CD8-positive, alpha-beta memory T cell (primary cell): ENCODE measurements around the gene SLC10A7. TPM values are rescaled to one million over a fixed set of nuclear protein-coding genes. Genes with fewer than 3 reads are reported as not detected.

Experiments
- CTCF ChIA-PET: fragments of 350-600 bp; sonication (Branson Sonifier 250); formaldehyde crosslinking; loops from one replicate; lab custom pipeline; 2021; ENCODE audit warnings: antibody characterized with exemption; lab: Charles Lee
- POLR2A ChIA-PET: fragments of 350-600 bp; sonication (Branson Sonifier 250); formaldehyde crosslinking; loops from one replicate; lab custom pipeline; 2021; ENCODE audit warnings: antibody characterized with exemption; lab: Charles Lee
- DNase-seq, 5 donors: peaks; one replicate each; pipeline versions ENCODE4 v3.0.0 to v3.0.0-alpha.2; 2020 to 2022; ENCODE audit warnings: mixed read lengths in 1 of 5
- H3K27ac ChIP-seq: one replicate; pipeline ENCODE4 v1.7.0; 2013; ENCODE audit warnings: low read depth, mild to moderate bottlenecking, low read length, moderate library complexity
- H3K27me3 ChIP-seq: 2 replicates; pipeline ENCODE4 v1.7.0; 2013; ENCODE audit warnings: low read length, mild to moderate bottlenecking; ENCODE audit not compliant: insufficient read depth, poor library complexity, severe bottlenecking
- H3K36me3 ChIP-seq: 2 replicates; pipeline ENCODE4 v1.7.0; 2013; ENCODE audit warnings: mild to moderate bottlenecking, low read length, moderate library complexity; ENCODE audit not compliant: insufficient read depth
- H3K4me1 ChIP-seq: 2 replicates; pipeline ENCODE4 v1.7.0; 2013; ENCODE audit warnings: mild to moderate bottlenecking, low read length, moderate library complexity; ENCODE audit not compliant: insufficient read depth
- H3K4me3 ChIP-seq: 2 replicates; pipeline ENCODE4 v1.7.0; 2013; ENCODE audit warnings: mild to moderate bottlenecking, low read length
- H3K9me3 ChIP-seq: 2 replicates; pipeline ENCODE4 v1.7.0; 2013; ENCODE audit warnings: mild to moderate bottlenecking, low read length
- H3K27ac Mint-ChIP-seq, 8 donors: one replicate each; pipeline ENCODE4 v1.8.0; 2020 to 2021; ENCODE audit warnings: mixed read lengths in 8 of 8, mild to moderate bottlenecking in 6 of 8, inconsistent platforms in 3 of 8, moderate library complexity in 3 of 8
- H3K27me3 Mint-ChIP-seq, 2 donors: one replicate each; pipeline ENCODE4 v1.8.0; 2020 to 2021; ENCODE audit warnings: mixed read lengths in 2 of 2, mild to moderate bottlenecking in 1 of 2, moderate library complexity in 1 of 2
- H3K36me3 Mint-ChIP-seq, 3 donors: one replicate each; pipeline ENCODE4 v1.8.0; 2020 to 2021; ENCODE audit warnings: mixed read lengths in 3 of 3, inconsistent platforms in 1 of 3, mild to moderate bottlenecking in 1 of 3
- H3K4me1 Mint-ChIP-seq, 3 donors: one replicate each; pipeline ENCODE4 v1.8.0; 2020 to 2021; ENCODE audit warnings: mixed read lengths in 3 of 3, inconsistent platforms in 1 of 3, mild to moderate bottlenecking in 1 of 3
- H3K4me3 Mint-ChIP-seq, 7 donors: one replicate each; pipeline ENCODE4 v1.8.0; 2020 to 2021; ENCODE audit warnings: mixed read lengths in 7 of 7, mild to moderate bottlenecking in 6 of 7, moderate library complexity in 4 of 7, inconsistent platforms in 2 of 7
- H3K9me3 Mint-ChIP-seq, 5 donors: one replicate each; pipeline ENCODE4 v1.8.0; 2020 to 2022; ENCODE audit warnings: mixed read lengths in 5 of 5, mild to moderate bottlenecking in 3 of 5, moderate library complexity in 2 of 5, inconsistent platforms in 1 of 5
- polyA plus RNA-seq: library from polyadenylated mRNA; unstranded; fragments of 300-500 nt; fragmentation: Illumina TruSeq; gene quantifications from one replicate; pipeline ENCODE4 v1.2.3, GENCODE V29; 2021
- total RNA-seq, 2 experiments: library from RNA; stranded (reverse); gene quantifications; one replicate each; pipeline ENCODE4 v1.2.3, GENCODE V29; 2021

The SLC10A7 gene
- total and polyA plus RNA-seq, 3 experiments from 2014 or later = 9.0 to 15.7 (median 13.0) TPM

DNA sequence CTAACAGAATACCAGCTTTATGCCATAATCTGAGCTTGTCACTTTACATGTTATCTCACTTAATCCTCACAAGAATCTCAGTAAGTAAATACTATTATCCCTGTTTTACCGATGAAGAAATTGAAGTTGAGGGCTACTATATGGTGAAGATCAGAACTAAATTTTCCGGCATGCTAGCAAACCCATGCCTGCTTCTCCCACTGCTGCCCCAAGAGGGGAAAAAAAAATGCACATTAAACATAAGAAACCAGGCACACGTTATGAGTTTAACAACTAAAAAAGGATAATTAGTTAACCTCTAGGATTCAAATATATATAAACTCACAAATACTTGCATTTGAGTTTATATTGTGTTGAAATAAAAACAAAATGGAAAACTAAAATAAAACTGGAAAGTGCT lies 10.8 kb downstream of the SLC10A7 start:
- H3K36me3 ChIP-seq = no peaks in the 10 kb centered on the region
- POLR2A ChIA-PET = no interaction called here

DNA sequence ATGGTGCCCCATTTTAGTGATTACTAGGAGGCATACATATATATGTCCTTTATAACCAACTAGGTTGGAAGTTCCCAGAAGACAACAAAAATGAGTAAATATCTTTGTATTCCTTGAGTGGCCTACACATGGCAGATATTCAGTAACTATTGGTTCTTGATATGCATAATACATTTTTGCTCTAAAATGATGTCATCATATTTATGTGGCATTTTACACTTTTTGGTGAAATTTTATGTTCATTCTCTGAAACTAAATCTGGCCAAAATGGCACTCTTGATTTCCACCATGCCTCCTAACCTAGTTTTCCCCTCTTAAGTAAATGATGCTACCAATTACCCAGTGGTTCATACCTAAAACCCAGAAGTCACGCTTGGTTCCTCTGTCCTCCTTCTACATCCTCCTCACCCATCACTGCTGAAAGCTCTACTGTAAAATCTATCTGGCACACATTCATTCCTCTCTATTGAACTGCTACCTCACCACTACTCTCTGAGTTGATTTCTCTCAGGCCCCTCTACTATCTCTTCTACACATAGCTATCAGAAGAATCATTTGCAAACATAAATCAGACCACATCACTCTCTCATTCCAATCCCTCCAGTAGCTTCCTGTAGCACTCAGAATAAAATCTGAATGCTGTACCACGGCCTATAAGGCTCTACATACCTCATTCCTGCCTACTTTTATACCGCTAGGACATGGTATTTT lies 13.4 kb downstream of the SLC10A7 start:
- Histone ChIP-seq H3K27me3 (no peaks in the 10 kb centered on the region), H3K4me3 (no peak overlapping the region), H3K27ac (no peak overlapping the region), H3K9me3 (no peaks in the 10 kb centered on the region), H3K36me3 (no peaks in the 10 kb centered on the region), H3K4me1 (no peaks in the 10 kb centered on the region)
- peaks cover 0 to 1% (median 0%) of the 10 kb centered on the region in 3 donors for H3K4me1 Mint-ChIP-seq
- no peak overlapping the region for H3K4me3 Mint-ChIP-seq
- ChIA-PET CTCF (no interaction called here), POLR2A (no interaction called here)
- H3K27ac Mint-ChIP-seq = no peak overlapping the region
- H3K9me3 Mint-ChIP-seq = no peaks in the 10 kb centered on the region
- DNase-seq = no peak
- H3K36me3 Mint-ChIP-seq = peaks cover 16 to 21% (median 17%) of the 10 kb centered on the region in 3 donors
- no peaks in the 10 kb centered on the region for H3K27me3 Mint-ChIP-seq

More for the DNA sequence above, 10.8 kb downstream of the SLC10A7 start:
- Mint-ChIP-seq H3K9me3 (no peaks in the 10 kb centered on the region), H3K27ac (no peak overlapping the region), H3K27me3 (no peaks in the 10 kb centered on the region), H3K36me3 (peaks cover 14 to 34% (median 16%) of the 10 kb centered on the region in 3 donors), H3K4me3 (no peak overlapping the region), H3K4me1 (peaks cover 0 to 1% (median 0%) of the 10 kb centered on the region in 3 donors)
- Histone ChIP-seq H3K27ac (no peak overlapping the region), H3K9me3 (no peaks in the 10 kb centered on the region), H3K27me3 (no peaks in the 10 kb centered on the region), H3K4me3 (no peak overlapping the region), H3K4me1 (no peaks in the 10 kb centered on the region)
- DNase-seq = no peak
- CTCF ChIA-PET = no interaction called here

DNA sequence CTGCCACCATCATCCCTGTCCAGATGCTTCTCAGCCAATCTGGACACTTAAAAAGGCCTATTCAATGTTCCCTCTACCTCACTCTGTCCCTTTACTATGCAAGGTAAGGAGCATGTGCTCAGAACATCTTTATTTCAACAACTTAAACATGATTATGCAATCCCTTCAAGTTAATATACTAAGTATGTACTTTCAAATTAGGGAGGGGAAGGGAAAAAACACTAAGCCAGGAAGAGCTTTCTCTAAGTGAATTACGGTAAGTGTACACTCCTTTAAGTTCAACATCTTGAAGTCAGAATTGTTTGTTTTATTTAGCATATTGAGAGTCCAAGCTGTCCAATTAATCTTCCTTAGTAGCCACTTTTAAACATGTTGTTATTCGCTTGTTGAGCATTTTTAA lies 14.1 kb downstream of the SLC10A7 start:
- H3K27me3 Mint-ChIP-seq = no peaks in the 10 kb centered on the region
- H3K4me3 Mint-ChIP-seq = no peak overlapping the region
- DNase-seq = no peak
- no peaks in the 10 kb centered on the region for H3K36me3 ChIP-seq
- CTCF ChIA-PET = no interaction called here
- H3K27ac Mint-ChIP-seq = no peak overlapping the region
- POLR2A ChIA-PET = no interaction called here
- H3K9me3 ChIP-seq = no peaks in the 10 kb centered on the region
- no peak overlapping the region for H3K27ac ChIP-seq
- peaks cover 21 to 26% (median 22%) of the 10 kb centered on the region in 3 donors for H3K36me3 Mint-ChIP-seq
- H3K4me1 ChIP-seq = no peaks in the 10 kb centered on the region
- no peaks in the 10 kb centered on the region for H3K9me3 Mint-ChIP-seq
- H3K4me3 ChIP-seq = no peak overlapping the region
- H3K4me1 Mint-ChIP-seq = peaks cover 0 to 1% (median 0%) of the 10 kb centered on the region in 3 donors
- H3K27me3 ChIP-seq = no peaks in the 10 kb centered on the region

DNA sequence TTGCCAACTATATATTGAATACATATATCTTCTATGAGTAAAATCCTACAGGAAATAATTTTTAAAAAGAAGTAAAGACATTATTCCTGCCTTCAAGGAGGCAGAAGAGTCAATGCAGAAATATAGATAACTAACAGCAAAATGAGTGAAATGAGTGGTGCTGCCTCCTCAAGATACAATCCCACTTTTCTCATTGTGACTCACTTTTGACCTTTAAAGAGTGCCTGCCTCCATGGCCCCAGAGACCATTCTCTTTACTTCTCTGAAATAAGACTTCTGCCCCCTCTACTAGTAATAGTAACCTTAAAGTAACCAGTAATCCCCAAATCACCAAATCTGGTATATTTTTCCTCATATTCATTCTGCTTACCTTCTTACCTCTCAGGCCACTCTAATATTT lies 15.5 kb downstream of the SLC10A7 start:
- no peaks in the 10 kb centered on the region for H3K36me3 ChIP-seq
- no peaks in the 10 kb centered on the region for H3K9me3 Mint-ChIP-seq

DNA sequence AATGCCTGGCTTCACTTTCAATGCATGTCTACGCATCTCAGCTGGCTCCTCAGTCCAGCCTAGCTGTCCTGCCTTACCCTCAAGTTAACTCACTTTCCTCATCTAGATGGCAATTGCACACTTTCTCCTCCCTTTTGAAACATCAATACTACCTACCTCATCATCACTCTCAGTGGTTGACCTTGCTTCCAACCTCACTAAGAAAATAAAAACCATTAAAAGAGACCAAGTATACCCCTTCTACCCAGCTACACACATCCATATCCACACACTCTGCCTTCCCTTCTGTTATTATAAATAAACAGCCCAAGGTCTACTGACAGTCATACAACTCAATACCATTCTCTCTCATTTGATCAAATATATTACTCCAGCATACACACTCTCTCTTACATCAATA lies 21.5 kb downstream of the SLC10A7 start:
- H3K27me3 ChIP-seq = no peaks in the 10 kb centered on the region
- ChIA-PET CTCF (no interaction called here), POLR2A (no interaction called here)
- DNase-seq = no peak
- Mint-ChIP-seq H3K27ac (no peak overlapping the region), H3K4me3 (no peak overlapping the region), H3K4me1 (peaks cover 15 to 28% (median 23%) of the 10 kb centered on the region in 3 donors), H3K9me3 (no peaks in the 10 kb centered on the region), H3K36me3 (peaks cover 9 to 16% (median 15%) of the 10 kb centered on the region in 3 donors), H3K27me3 (no peaks in the 10 kb centered on the region)
- no peak overlapping the region for H3K4me3 ChIP-seq
- H3K27ac ChIP-seq = no peak overlapping the region
- no peaks in the 10 kb centered on the region for H3K4me1 ChIP-seq
- no peaks in the 10 kb centered on the region for H3K36me3 ChIP-seq
- H3K9me3 ChIP-seq = no peaks in the 10 kb centered on the region

More for the DNA sequence above, 15.5 kb downstream of the SLC10A7 start:
- ChIA-PET CTCF (no interaction called here), POLR2A (no interaction called here)
- Histone ChIP-seq H3K4me1 (no peaks in the 10 kb centered on the region), H3K27ac (no peak overlapping the region), H3K9me3 (no peaks in the 10 kb centered on the region), H3K4me3 (no peak overlapping the region), H3K27me3 (no peaks in the 10 kb centered on the region)
- peaks cover 23 to 29% (median 24%) of the 10 kb centered on the region in 3 donors for H3K36me3 Mint-ChIP-seq
- H3K27ac Mint-ChIP-seq = peak overlapping the region in 1 of 8 donors; percentile 6
- no peaks in the 10 kb centered on the region for H3K27me3 Mint-ChIP-seq
- H3K4me3 Mint-ChIP-seq = no peak overlapping the region
- peaks cover 0 to 1% (median 0%) of the 10 kb centered on the region in 3 donors for H3K4me1 Mint-ChIP-seq
- DNase-seq = no peak

DNA sequence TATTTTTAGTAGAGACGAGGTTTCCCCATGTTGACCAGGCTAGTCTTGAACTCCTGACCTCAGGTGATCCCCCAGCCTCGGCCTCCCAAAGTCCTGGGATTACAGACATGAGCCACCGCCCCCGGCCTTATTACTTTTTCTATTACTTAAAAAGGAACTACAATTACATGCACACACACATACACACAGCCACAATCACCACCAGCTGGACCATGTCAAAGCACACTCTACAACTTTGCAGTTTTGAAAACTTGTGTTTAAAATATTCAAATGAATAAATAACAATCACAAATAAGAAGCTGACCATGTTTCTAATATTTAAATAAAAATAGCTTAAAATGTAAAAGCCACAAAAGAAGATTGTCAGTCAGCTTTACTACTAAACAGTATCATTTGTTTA lies 23.4 kb downstream of the SLC10A7 start:
- no peaks in the 10 kb centered on the region for H3K9me3 Mint-ChIP-seq
- Histone ChIP-seq H3K9me3 (no peaks in the 10 kb centered on the region), H3K4me3 (no peak overlapping the region), H3K27ac (no peak overlapping the region), H3K27me3 (no peaks in the 10 kb centered on the region), H3K36me3 (no peaks in the 10 kb centered on the region), H3K4me1 (no peaks in the 10 kb centered on the region)
- peaks cover 18 to 36% (median 34%) of the 10 kb centered on the region in 3 donors for H3K4me1 Mint-ChIP-seq
- ChIA-PET POLR2A (no interaction called here), CTCF (no interaction called here)
- no peaks in the 10 kb centered on the region for H3K27me3 Mint-ChIP-seq
- H3K4me3 Mint-ChIP-seq = no peak overlapping the region
- no peak for DNase-seq
- no peak overlapping the region for H3K27ac Mint-ChIP-seq
- peaks cover 5 to 12% (median 9%) of the 10 kb centered on the region in 3 donors for H3K36me3 Mint-ChIP-seq

DNA sequence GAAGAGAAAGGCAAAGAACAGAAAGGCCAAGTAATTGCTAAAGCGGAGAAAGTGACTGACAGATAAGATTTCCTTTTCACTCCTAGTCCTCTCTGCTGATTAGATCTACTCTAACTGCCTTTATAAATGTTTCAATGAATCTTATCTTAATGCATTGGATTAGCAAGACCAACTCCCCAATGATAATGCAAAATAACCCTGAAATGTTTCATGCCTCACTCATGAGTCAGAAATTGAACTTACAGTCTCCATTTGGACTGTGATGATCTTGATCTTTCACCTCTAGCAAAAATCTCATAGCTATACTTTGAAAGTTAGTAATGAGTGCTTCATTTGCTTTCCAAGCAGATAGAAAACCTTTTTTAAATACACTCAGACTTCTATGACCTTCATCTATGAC lies 26.5 kb downstream of the SLC10A7 start:
- Mint-ChIP-seq H3K9me3 (no peaks in the 10 kb centered on the region), H3K27me3 (no peaks in the 10 kb centered on the region), H3K4me3 (no peak overlapping the region), H3K4me1 (peaks cover 23 to 52% (median 48%) of the 10 kb centered on the region in 3 donors), H3K36me3 (peaks cover 2 to 12% (median 7%) of the 10 kb centered on the region in 3 donors), H3K27ac (peak overlapping the region in 5 of 8 donors; percentile 7 to 62 (median 35))
- CTCF ChIA-PET = no interaction called here
- Histone ChIP-seq H3K27me3 (no peaks in the 10 kb centered on the region), H3K36me3 (no peaks in the 10 kb centered on the region), H3K4me3 (no peak overlapping the region), H3K4me1 (no peaks in the 10 kb centered on the region), H3K9me3 (no peaks in the 10 kb centered on the region), H3K27ac (no peak overlapping the region)
- DNase-seq = no peak
- POLR2A ChIA-PET = no interaction called here

DNA sequence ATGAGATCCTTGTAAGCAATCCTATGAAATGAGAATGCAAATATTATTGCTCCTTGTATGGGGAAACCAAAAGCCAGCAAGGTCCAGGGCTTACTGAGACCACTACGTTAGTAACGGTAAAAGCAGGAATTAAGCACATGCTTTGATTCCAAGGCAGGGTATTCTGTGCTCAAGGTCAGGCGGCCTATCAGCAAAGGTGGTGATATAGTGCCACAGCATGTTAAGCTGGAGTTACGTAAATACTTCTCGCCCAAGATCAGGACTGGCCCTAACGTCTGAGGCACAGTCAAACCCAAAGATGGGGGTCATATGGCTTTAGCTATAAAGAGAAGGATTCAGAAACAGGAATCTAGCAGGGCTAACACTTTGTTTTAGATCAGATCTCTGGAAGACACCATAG lies 27.6 kb downstream of the SLC10A7 start:
- ChIA-PET POLR2A (no interaction called here), CTCF (no interaction called here)
- Mint-ChIP-seq H3K4me1 (peaks cover 30 to 58% (median 57%) of the 10 kb centered on the region in 3 donors), H3K36me3 (peaks cover 2 to 12% (median 7%) of the 10 kb centered on the region in 3 donors), H3K27ac (peak overlapping the region in 2 of 8 donors; percentile 15 to 44), H3K27me3 (no peaks in the 10 kb centered on the region), H3K9me3 (no peaks in the 10 kb centered on the region), H3K4me3 (no peak overlapping the region)
- Histone ChIP-seq H3K36me3 (no peaks in the 10 kb centered on the region), H3K4me3 (no peak overlapping the region), H3K27me3 (no peaks in the 10 kb centered on the region), H3K4me1 (peaks cover under 1% of the 10 kb centered on the region), H3K9me3 (no peaks in the 10 kb centered on the region), H3K27ac (no peak overlapping the region)
- no peak for DNase-seq
